Hepatocyte (in vitro differentiated cells): ENCODE results near the gene ARID4B. TPM values are rescaled to one million over a fixed set of nuclear protein-coding genes. Genes with fewer than 3 reads are reported as not detected.

Experiments used
- DNase-seq: peaks from one replicate; pipeline ENCODE4 v3.0.0-alpha.2; 2016; ENCODE audit warnings: low spot score
- H2AFZ ChIP-seq: fragments of 200-600 bp; sonication (generic); 2 replicates; pipeline ENCODE4 v1.6.0; 2016; ENCODE audit warnings: antibody characterized with exemption, mild to moderate bottlenecking
- H3K27ac ChIP-seq: fragments of 200-600 bp; sonication (generic); 2 replicates; pipeline ENCODE4 v1.5.1; 2016; ENCODE audit warnings: mild to moderate bottlenecking
- H3K27me3 ChIP-seq: fragments of 200-600 bp; sonication (generic); 2 replicates; pipeline ENCODE4 v1.6.1; 2016
- H3K36me3 ChIP-seq: fragments of 200-600 bp; sonication (generic); replicated peaks from 2 replicates; pipeline ENCODE4 v1.5.1; 2016; ENCODE audit warnings: low read depth; ENCODE audit not compliant: insufficient read depth
- H3K4me1 ChIP-seq: fragments of 200-600 bp; sonication (generic); 2 replicates; pipeline ENCODE4 v1.5.1; 2016; ENCODE audit warnings: mild to moderate bottlenecking, moderate library complexity; ENCODE audit not compliant: insufficient read depth
- H3K4me2 ChIP-seq: fragments of 200-600 bp; sonication (generic); 2 replicates; pipeline ENCODE4 v1.6.0; 2016
- H3K4me3 ChIP-seq: fragments of 200-600 bp; sonication (generic); 2 replicates; pipeline ENCODE4 v1.5.1; 2016; ENCODE audit warnings: mild to moderate bottlenecking
- H3K79me2 ChIP-seq: fragments of 200-600 bp; sonication (generic); 2 replicates; pipeline ENCODE4 v1.6.0; 2017; ENCODE audit warnings: mild to moderate bottlenecking
- H3K9me2 ChIP-seq: fragments of 200-600 bp; sonication (generic); replicated peaks from 2 replicates; pipeline ENCODE4 v1.6.0; 2017; ENCODE audit warnings: mild to moderate bottlenecking; ENCODE audit not compliant: insufficient read depth
- H3K9me3 ChIP-seq: fragments of 200-600 bp; sonication (generic); 2 replicates; pipeline ENCODE4 v1.5.1; 2016; ENCODE audit warnings: low read depth, mild to moderate bottlenecking
- H4K20me1 ChIP-seq: fragments of 200-600 bp; sonication (generic); 2 replicates; pipeline ENCODE4 v1.6.0; 2016; ENCODE audit warnings: mild to moderate bottlenecking; ENCODE audit not compliant: insufficient read depth, poor library complexity, severe bottlenecking
- CTCF ChIP-seq: fragments of 200-600 bp; sonication (generic); IDR thresholded peaks from 2 replicates; pipeline ENCODE4 v1.5.1; 2016; ENCODE audit warnings: antibody characterized with exemption, mild to moderate bottlenecking; ENCODE audit not compliant: poor library complexity
- EZH2 ChIP-seq: fragments of 200-600 bp; sonication (generic); IDR thresholded peaks from 2 replicates; pipeline ENCODE4 v1.6.1; 2016; ENCODE audit warnings: antibody characterized with exemption, mild to moderate bottlenecking, borderline replicate concordance
- EZH2phosphoT487 ChIP-seq: fragments of 200-600 bp; sonication (generic); IDR thresholded peaks from one replicate; pipeline ENCODE4 v1.6.1; 2018; ENCODE audit warnings: antibody characterized with exemption, mild to moderate bottlenecking, low read depth, moderate library complexity; ENCODE audit not compliant: unreplicated experiment, severe bottlenecking
- WGBS: methylation state at CpG from one replicate; pipeline ENCODE4 v1.1.6; 2016; ENCODE audit warnings: low lambda C conversion rate; ENCODE audit errors: missing lambda C conversion rate; 5-methylcytosine and 5-hydroxymethylcytosine counted together
- polyA plus RNA-seq: library from polyadenylated mRNA; unstranded; fragments of >200 nt; fragmentation: Nextera tagmentation; extraction: Ambion mirVana; gene quantifications from 2 replicates; pipeline ENCODE4 v1.2.1, GENCODE V29; 2016
- total RNA-seq: library from RNA; depleted of rRNA; stranded (reverse); fragments of >200 nt; gene quantifications from 2 replicates; pipeline ENCODE4 v1.2.3, GENCODE V29; 2014

ARID4B gene
- total RNA-seq (35.0 and 44.7 TPM in 2 replicates), polyA plus RNA-seq (29.4 and 45.2 TPM in 2 replicates)

GRCh38 chr1:235327559-235328270, at the start of gene ARID4B:
ARID4B (minus strand) TSS chr1:235328179; CDS start chr1:235326919, 1,260 bp downstream.
- Histone ChIP-seq H3K36me3 (no peaks in the 10 kb centered on the region), H3K9me2 (no peaks in the 10 kb centered on the region), H4K20me1 (peaks cover 70% of the 10 kb centered on the region), H3K79me2 (peaks cover 82% of the 10 kb centered on the region), H2AFZ (peak within 1 kb of the TSS; percentile 45), H3K4me2 (peak within 1 kb of the TSS; percentile 86), H3K4me1 (peaks cover 38% of the 10 kb centered on the region), H3K9me3 (no peaks in the 10 kb centered on the region), H3K4me3 (peak within 1 kb of the TSS; percentile 83), H3K27ac (peak within 1 kb of the TSS; percentile 93), H3K27me3 (no peaks in the 10 kb centered on the region)
- no peak for DNase-seq
- no peak for TF ChIP-seq CTCF
- TF ChIP-seq EZH2 = no peak
- TF ChIP-seq EZH2phosphoT487 = no peak
- WGBS = 3% methylated on average over 37 of the region's 58 CpGs

- 98% methylated on average over 6 of the region's 6 CpGs for WGBS
- H3K27ac ChIP-seq = no peak overlapping the region
- H3K9me2 ChIP-seq = no peaks in the 10 kb centered on the region
- H3K4me3 ChIP-seq = no peak overlapping the region
- no peaks in the 10 kb centered on the region for H3K27me3 ChIP-seq
- H3K9me3 ChIP-seq = no peaks in the 10 kb centered on the region
- peaks cover 76% of the 10 kb centered on the region for H3K79me2 ChIP-seq
- TF ChIP-seq EZH2 (no peak), CTCF (no peak), EZH2phosphoT487 (no peak)
- H4K20me1 ChIP-seq = peaks cover 3% of the 10 kb centered on the region
- no peak overlapping the region for H2AFZ ChIP-seq
- no peak overlapping the region for H3K4me2 ChIP-seq
- no peaks in the 10 kb centered on the region for H3K4me1 ChIP-seq
- no peak for DNase-seq
- H3K36me3 ChIP-seq = no peaks in the 10 kb centered on the region
Observed at GRCh38 chr1:235375919-235376605, 48.1 kb upstream of the ARID4B start.

GRCh38 chr1:235369802-235370201, 41.8 kb upstream of the ARID4B start:
- H4K20me1 ChIP-seq = peaks cover 3% of the 10 kb centered on the region
- H3K27me3 ChIP-seq = no peaks in the 10 kb centered on the region
- H2AFZ ChIP-seq = no peak overlapping the region
- no peak overlapping the region for H3K4me3 ChIP-seq
- no peaks in the 10 kb centered on the region for H3K9me3 ChIP-seq
- no peaks in the 10 kb centered on the region for H3K36me3 ChIP-seq
- 96% methylated on average over 5 of the region's 5 CpGs for WGBS
- TF ChIP-seq EZH2 (no peak), EZH2phosphoT487 (no peak), CTCF (no peak)
- no peak for DNase-seq
- peaks cover 61% of the 10 kb centered on the region for H3K79me2 ChIP-seq
- no peaks in the 10 kb centered on the region for H3K4me1 ChIP-seq
- no peaks in the 10 kb centered on the region for H3K9me2 ChIP-seq
- no peak overlapping the region for H3K4me2 ChIP-seq
- H3K27ac ChIP-seq = no peak overlapping the region
